Right kidney (tissue), 9 donors: ENCODE results near the gene SI.
"Not testable (repeated sequence)": the region's sequence is repeated elsewhere in the genome, so short reads cannot be mapped to it uniquely, and the experiment has no call there.

Experiments used
- DNase-seq: peaks from one replicate; pipeline ENCODE4 v3.0.0-alpha.2; 2016
- long read RNA-seq, 8 donors: transcript quantifications; one replicate each; lab custom pipeline, GENCODE V29; 2026

Gene SI
- long read RNA-seq, donor 1: 0 reads
- long read RNA-seq, donor 2: 0 reads
- long read RNA-seq, donor 3: 0 reads
- long read RNA-seq, donor 4: 0 reads
- long read RNA-seq, donor 5: 0 reads
- long read RNA-seq, donor 6: 0 reads
- long read RNA-seq, donor 7: 0 reads
- long read RNA-seq, donor 8: 0 reads

GRCh38 chr3:165078293-165078692 is at the start of gene SI:
SI (minus strand) TSS chr3:165078496; CDS start chr3:165076012, 2,484 bp downstream.
- DNase-seq: no peak

- no peak for DNase-seq
These were observed 47.5 kb upstream of the SI start for GRCh38 chr3:165125836-165126235.

- DNase-seq: no peak
These were observed 33.1 kb upstream of the SI start for GRCh38 chr3:165111401-165111800.

GRCh38 chr3:165103616-165104015 is 25.3 kb upstream of the SI start:
- no peak for DNase-seq

GRCh38 chr3:165082650-165083049 is 4.4 kb upstream of the SI start:
- no peak for DNase-seq

- DNase-seq: no peak
These were observed 2.9 kb upstream of the SI start for GRCh38 chr3:165081183-165081582.

GRCh38 chr3:165075695-165076094 is 2.6 kb downstream of the SI start:
- no peak for DNase-seq

GRCh38 chr3:165070682-165071081 is 7.6 kb downstream of the SI start:
- DNase-seq: no peak

- no peak for DNase-seq
These were observed 21.8 kb downstream of the SI start for GRCh38 chr3:165056510-165056909.

- DNase-seq: no peak
These were observed 38.1 kb downstream of the SI start for GRCh38 chr3:165040186-165040585.

GRCh38 chr3:165011557-165011956 is 66.7 kb downstream of the SI start:
- DNase-seq: no peak

- DNase-seq: no peak
These were observed 93.3 kb downstream of the SI start for GRCh38 chr3:164984947-164985346.

GRCh38 chr3:164962610-164963009 is 115.7 kb downstream of the SI start:
- no peak for DNase-seq

- DNase-seq: no peak
These were observed 125.3 kb downstream of the SI start for GRCh38 chr3:164952966-164953365.

- not testable (repeated sequence) for DNase-seq
These were observed 126.9 kb downstream of the SI start for GRCh38 chr3:164951403-164951802.

GRCh38 chr3:164940745-164941144 is 137.6 kb downstream of the SI start:
- no peak for DNase-seq

- DNase-seq: no peak
These were observed 148.7 kb downstream of the SI start for GRCh38 chr3:164929642-164930041.
